SK-MEL-5 (cell line): ENCODE measurements around the gene XIRP1. TPM values are rescaled to one million over a fixed set of nuclear protein-coding genes. Genes with fewer than 3 reads are reported as not detected.

Source experiments
- DNase-seq: peaks from one replicate; pipeline ENCODE4 v3.0.0-alpha.2; 2016; ENCODE audit warnings: low read depth, low spot score
- in situ Hi-C: cut with HindIII; loops from 2 replicates; pipeline ENCODE4 v1.10.0; 2016; ENCODE audit warnings: low sequenced_read_pairs, high pct_unique_total_duplicates, low pct_unique_long_range_greater_than_20kb
- small RNA-seq, 2 experiments: library from RNA; depleted of rRNA; stranded (forward); fragments of <200 nt; gene quantifications; one replicate each; pipeline ENCODE3, GENCODE V24; 2014
- total RNA-seq: library from RNA; depleted of rRNA; stranded (reverse); fragments of >200 nt; shearing (Covaris generic); gene quantifications from 2 replicates; pipeline ENCODE4 v1.2.3, GENCODE V29; 2014; rRNA removed

Gene XIRP1
- total RNA-seq, 1 experiment from 2014 or later = 0.03 TPM

- in situ Hi-C loops = no loop called here
Observed at GRCh38 chr3:39141171-39141995, 51.0 kb downstream of the XIRP1 start.

DNA sequence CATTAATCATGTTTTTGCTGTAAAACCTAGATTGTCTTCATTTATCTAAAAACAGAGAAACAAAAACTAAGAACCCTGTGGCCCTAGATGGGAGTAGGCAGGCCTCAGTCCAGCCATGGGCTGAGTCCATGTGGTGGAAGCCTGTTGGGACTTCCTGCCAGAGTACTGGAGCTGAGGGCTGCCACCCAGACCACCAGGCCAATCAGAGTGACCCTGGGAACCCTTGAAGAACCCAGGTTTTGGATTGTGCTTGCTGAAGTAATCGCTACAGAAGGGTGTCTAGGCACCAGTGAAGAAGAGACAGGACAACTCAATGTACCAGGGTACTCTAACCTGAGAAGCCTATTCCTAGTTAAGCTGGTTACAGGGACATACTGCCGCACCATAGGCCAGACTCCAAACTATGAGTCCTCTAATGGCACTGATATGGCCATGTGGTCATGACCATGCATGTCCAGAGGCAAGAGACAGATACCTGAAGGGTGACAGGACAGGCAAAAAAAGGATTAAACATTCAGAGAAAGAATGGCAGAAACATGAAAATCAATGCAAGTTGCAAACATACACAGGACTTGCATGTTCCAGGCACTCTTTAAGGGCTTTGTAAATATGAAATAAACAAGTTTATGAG lies 51.9 kb downstream of the XIRP1 start:
- DNase-seq = no peak
- in situ Hi-C loops = no loop called here

More at GRCh38 chr3:39141171-39141995, 51.0 kb downstream of the XIRP1 start:
- no peak for DNase-seq

- in situ Hi-C loops = no loop called here
- no peak for DNase-seq
Observed at GRCh38 chr3:39139442-39139841, 53.0 kb downstream of the XIRP1 start.

- in situ Hi-C loops = no loop called here
- DNase-seq = no peak
Observed at GRCh38 chr3:39138804-39139415, 53.5 kb downstream of the XIRP1 start.

- DNase-seq = no peak
- in situ Hi-C loops = no loop called here
Observed at GRCh38 chr3:39137991-39138803, 54.2 kb downstream of the XIRP1 start.

DNA sequence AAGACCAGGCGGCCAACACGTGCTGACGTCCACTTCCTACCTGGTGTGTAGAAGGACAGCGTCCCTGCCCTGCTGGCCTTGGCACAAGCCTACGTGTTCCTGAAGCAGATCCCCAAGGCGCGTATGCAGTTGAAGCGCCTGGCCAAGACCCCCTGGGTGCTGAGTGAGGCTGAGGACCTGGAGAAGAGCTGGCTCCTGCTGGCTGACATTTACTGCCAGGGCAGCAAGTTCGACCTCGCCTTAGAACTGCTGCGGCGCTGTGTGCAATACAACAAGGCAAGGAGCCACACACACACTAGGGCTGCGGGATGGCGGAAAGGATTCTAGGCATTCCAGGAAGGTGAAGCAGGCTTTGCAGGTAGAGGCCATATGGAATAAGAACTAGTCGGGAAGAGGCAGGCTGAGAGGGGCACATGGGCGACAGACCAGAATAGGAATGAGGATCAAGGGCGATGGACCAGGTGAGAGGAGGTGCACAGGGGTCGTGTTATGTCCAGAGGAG lies 54.9 kb downstream of the XIRP1 start:
- in situ Hi-C loops = no loop called here

GRCh38 chr3:39136533-39137434 lies 55.6 kb downstream of the XIRP1 start:
- no peak for DNase-seq
- in situ Hi-C loops = no loop called here

More for the DNA sequence above, 54.9 kb downstream of the XIRP1 start:
- DNase-seq = no peak

GRCh38 chr3:39135170-39135805 lies 57.1 kb downstream of the XIRP1 start:
- in situ Hi-C loops = no loop called here
- DNase-seq = no peak

- DNase-seq = no peak
- in situ Hi-C loops = no loop called here
Observed at GRCh38 chr3:39134305-39134704, 58.1 kb downstream of the XIRP1 start.

DNA sequence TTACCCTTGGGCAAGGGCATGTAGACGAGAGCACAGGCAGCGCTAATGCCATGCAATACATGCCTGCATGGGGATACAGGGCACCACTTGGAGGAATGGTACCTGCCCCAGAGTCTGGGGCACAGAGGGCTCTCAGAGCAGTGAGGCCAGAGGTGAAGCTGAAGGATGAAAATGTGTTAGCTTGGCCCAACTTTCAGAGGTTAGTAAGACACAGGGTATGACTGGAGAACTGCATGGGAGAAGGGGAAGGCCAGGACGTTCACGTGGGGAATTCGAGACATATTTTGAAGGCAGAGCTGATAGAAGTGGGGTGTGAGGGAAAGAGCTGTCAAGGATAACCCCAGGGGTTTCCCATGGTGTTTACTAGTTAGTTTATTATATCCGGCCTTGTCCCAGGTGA lies 58.6 kb downstream of the XIRP1 start:
- in situ Hi-C loops = no loop called here
- no peak for DNase-seq

Small RNAs within 50 kb of the gene (small RNA-seq; reads per million reads assigned to genes)
- gene RF00017 = 0 reads per million in 2 experiments

Other genes with a start within 250 kb of the XIRP1 start
- not detected in 2 replicates for gene SCN11A, start 140.7 kb downstream of the XIRP1 start, total RNA-seq
- 31.0 and 33.7 TPM in 2 replicates for gene WDR48, start 140.6 kb downstream of the XIRP1 start, total RNA-seq
- 56.8 and 58.2 TPM in 2 replicates for gene GORASP1, start 85.0 kb downstream of the XIRP1 start, total RNA-seq
- 0.95 and 1.7 TPM in 2 replicates for gene TTC21A, start 84.9 kb downstream of the XIRP1 start, total RNA-seq
- gene CSRNP1, start 39.0 kb downstream of the XIRP1 start, total RNA-seq = 4.2 and 5.2 TPM in 2 replicates
- not detected in 2 replicates for gene CX3CR1, start 87.4 kb upstream of the XIRP1 start, total RNA-seq
- not detected in 2 replicates for gene CCR8, start 137.1 kb upstream of the XIRP1 start, total RNA-seq
- 17.7 and 22.7 TPM in 2 replicates for gene SLC25A38, start 190.8 kb upstream of the XIRP1 start, total RNA-seq
- gene RPSA, start 214.1 kb upstream of the XIRP1 start, total RNA-seq = 1,987 and 2,436 TPM in 2 replicates